AG04450 (cell line): Measurements from ENCODE around the gene TNP2. TPM values are rescaled to one million over a fixed set of nuclear protein-coding genes. Genes with fewer than 3 reads are reported as not detected.

Experiments used
- CTCF ChIA-PET: fragments of 300-600, 350-600 bp; formaldehyde crosslinking; extraction: SDS; loops from one replicate; lab custom pipeline; 2022; ENCODE audit warnings: antibody characterized with exemption, inconsistent platforms; lab: Charles Lee
- POLR2A ChIA-PET: fragments of 350-600 bp; formaldehyde crosslinking; extraction: SDS; loops from one replicate; lab custom pipeline; 2021; ENCODE audit warnings: antibody characterized with exemption, inconsistent platforms; lab: Yijun Ruan, JAX
- DNase-seq: peaks from one replicate; pipeline ENCODE4 v3.0.0-alpha.2; 2011; ENCODE audit warnings: low read depth, low spot score
- H3K27ac ChIP-seq: one replicate; pipeline ENCODE4 v1.5.1; 2012; ENCODE audit warnings: low read depth, low read length, control low read depth
- H3K27me3 ChIP-seq: one replicate; pipeline ENCODE4 v1.6.0; 2012; ENCODE audit warnings: low read length; ENCODE audit not compliant: control insufficient read depth, insufficient read depth
- H3K4me3 ChIP-seq: 2 replicates; pipeline ENCODE4 v1.5.1; 2011; ENCODE audit warnings: mild to moderate bottlenecking, low read depth, low read length, control low read depth
- H3K9me3 ChIP-seq: 2 replicates; pipeline ENCODE4 v1.5.1; 2012; ENCODE audit warnings: low read length; ENCODE audit not compliant: control insufficient read depth, insufficient read depth
- polyA plus RNA-seq: library from polyadenylated mRNA; depleted of rRNA; stranded (reverse); fragments of >200 nt; gene quantifications from 2 replicates; pipeline ENCODE4 v1.2.3, GENCODE V29; 2011
- TF ChIP-seq, protein P1 (sequence below): IDR thresholded peaks from 2 replicates; pipeline ENCODE4 v1.5.1; 2011; ENCODE audit warnings: low read depth, low read length, control low read depth, inconsistent platforms

The TNP2 gene
- polyA plus RNA-seq, 1 experiment = not detected

DNA sequence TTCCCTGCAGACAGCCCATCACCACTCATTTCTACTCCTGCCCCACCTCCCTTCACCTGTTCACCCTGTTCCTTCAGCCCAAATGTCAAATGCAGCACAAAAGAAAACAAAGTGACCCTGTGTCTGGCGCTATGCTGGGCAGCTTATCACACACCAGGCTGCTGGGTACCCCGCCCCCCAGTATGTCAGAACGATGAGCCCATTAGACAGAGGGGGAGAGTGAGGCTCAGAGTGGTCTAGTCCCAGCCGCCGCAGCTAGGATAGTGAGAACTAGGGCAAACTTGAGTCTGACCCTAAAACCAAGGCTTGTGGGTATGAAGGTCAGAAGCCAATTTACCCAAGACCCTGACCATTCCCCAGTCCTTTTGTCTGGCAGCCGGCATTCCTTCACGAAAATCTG is 4.0 kb downstream of the TNP2 start:
- no peak overlapping the region for H3K4me3 ChIP-seq
- no peaks in the 10 kb centered on the region for H3K9me3 ChIP-seq
- ChIA-PET POLR2A (interaction anchor here (1.5 kb wide), 1 partner anchor 9 kb away, joined by 3 read pairs; the partner anchor contains the start of gene SOCS1), CTCF (no interaction called here)
- no peak overlapping the region for H3K27ac ChIP-seq
- DNase-seq = no peak
- TF ChIP-seq, protein P1, sequence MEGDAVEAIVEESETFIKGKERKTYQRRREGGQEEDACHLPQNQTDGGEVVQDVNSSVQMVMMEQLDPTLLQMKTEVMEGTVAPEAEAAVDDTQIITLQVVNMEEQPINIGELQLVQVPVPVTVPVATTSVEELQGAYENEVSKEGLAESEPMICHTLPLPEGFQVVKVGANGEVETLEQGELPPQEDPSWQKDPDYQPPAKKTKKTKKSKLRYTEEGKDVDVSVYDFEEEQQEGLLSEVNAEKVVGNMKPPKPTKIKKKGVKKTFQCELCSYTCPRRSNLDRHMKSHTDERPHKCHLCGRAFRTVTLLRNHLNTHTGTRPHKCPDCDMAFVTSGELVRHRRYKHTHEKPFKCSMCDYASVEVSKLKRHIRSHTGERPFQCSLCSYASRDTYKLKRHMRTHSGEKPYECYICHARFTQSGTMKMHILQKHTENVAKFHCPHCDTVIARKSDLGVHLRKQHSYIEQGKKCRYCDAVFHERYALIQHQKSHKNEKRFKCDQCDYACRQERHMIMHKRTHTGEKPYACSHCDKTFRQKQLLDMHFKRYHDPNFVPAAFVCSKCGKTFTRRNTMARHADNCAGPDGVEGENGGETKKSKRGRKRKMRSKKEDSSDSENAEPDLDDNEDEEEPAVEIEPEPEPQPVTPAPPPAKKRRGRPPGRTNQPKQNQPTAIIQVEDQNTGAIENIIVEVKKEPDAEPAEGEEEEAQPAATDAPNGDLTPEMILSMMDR = no peak
- peaks cover 15% of the 10 kb centered on the region for H3K27me3 ChIP-seq

DNA sequence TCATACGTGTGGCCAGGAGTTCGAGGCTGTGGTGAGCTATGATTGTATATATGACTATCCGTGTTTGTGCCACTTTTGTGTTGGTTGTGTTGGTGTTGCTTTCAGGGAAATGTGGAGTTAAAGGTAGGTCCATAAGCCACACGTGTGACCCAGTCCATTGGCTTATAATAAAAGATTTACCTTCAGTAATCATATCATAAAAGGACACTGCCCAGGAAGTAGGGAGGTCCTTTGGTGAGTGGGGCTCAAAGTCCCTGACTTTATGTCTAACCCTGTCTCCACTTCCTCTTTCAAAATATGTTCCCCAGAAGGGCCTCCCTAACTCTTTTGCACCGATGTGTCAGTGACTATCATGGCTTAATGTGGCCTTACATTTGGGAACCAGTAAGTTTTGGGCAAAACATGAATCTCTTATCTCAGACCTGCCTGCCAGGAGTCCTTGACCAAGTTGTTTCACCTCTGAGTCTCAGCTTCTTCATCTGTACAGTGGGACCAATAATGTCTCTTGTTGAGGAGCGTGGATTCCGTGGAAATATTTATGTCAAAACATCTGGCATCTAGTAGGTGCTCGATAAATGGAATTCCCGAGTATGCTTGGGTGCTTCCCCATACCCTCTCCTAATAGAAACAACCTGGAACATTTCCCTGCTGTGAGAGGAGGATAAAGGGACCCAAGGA is 4.8 kb downstream of the TNP2 start:
- POLR2A ChIA-PET = interaction anchor here (1.5 kb wide), 1 partner anchor 8 kb away, joined by 3 read pairs; the partner anchor contains the start of gene SOCS1

DNA sequence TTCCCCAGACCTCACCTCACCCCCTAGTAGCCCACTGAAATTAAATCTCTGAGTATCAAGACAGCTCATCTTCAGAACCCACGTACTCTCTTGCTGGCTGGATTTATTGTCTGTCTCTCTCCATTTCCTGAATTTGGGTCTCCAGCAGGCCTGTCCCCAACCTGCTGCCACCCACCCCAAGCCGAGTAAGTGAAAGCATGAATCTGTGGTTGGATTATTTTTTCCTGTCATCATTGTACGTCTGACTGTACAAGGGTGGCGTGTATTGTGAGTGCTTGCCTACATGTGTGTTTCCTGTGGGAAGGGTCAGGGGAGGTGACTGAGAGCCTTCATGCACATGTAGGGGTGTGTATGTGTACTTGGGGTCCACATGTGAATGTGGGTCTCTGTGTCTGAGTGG is 5.4 kb downstream of the TNP2 start:
- Histone ChIP-seq H3K27ac (no peak overlapping the region), H3K27me3 (peaks cover 13% of the 10 kb centered on the region), H3K4me3 (no peak overlapping the region), H3K9me3 (no peaks in the 10 kb centered on the region)
- ChIA-PET POLR2A (interaction anchor here (1.5 kb wide), 1 partner anchor 8 kb away, joined by 3 read pairs; the partner anchor contains the start of gene SOCS1), CTCF (no interaction called here)
- DNase-seq = no peak
- TF ChIP-seq, protein P1 = no peak

More for the DNA sequence above, 4.8 kb downstream of the TNP2 start:
- no peaks in the 10 kb centered on the region for H3K9me3 ChIP-seq
- peaks cover 15% of the 10 kb centered on the region for H3K27me3 ChIP-seq
- no peak overlapping the region for H3K27ac ChIP-seq
- TF ChIP-seq, protein P1 = no peak
- CTCF ChIA-PET = no interaction called here
- H3K4me3 ChIP-seq = no peak overlapping the region
- no peak for DNase-seq

DNA sequence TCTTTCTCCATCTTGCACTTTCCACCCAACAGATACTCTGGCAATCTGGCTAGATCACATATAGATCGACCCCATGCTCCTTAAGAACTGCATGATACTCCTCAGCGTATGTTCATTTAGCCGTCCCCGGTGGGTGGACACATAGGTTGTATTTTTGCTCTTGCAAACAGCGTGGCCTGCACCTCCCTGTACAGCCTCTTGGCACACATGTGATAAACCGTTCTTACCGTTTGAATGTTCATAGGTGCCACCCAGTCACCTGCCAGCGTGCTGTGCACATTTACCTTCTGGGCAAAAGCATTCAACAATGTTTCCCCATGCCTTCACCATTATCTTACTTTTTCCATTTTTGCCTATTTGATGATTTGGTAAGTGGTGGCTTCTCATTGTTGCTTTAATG is 6.2 kb downstream of the TNP2 start:
- ChIA-PET POLR2A (no interaction called here), CTCF (no interaction called here)
- no peaks in the 10 kb centered on the region for H3K9me3 ChIP-seq
- H3K4me3 ChIP-seq = no peak overlapping the region
- H3K27me3 ChIP-seq = peaks cover 8% of the 10 kb centered on the region
- TF ChIP-seq, protein P1 = no peak
- DNase-seq = no peak
- H3K27ac ChIP-seq = no peak overlapping the region

DNA sequence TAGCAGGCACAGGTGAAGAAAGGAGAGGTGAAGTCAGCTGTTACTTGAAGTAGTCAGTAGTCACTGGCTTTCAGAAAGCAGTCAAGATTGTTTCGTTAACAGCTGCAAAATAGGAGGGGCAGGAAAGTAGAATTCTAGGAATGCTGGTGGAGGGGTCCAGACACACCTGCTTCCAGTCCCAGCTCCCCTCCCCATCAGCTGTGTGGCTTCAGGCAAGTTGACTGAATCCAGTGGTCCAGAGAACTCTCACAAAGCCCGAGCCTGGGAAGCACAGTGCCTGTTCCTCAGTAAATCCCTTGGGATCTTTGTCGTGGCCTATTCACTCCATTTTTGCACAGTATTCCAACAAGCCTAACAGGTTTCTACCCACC is 8.5 kb downstream of the TNP2 start:
- Histone ChIP-seq H3K27me3 (peaks cover 7% of the 10 kb centered on the region), H3K27ac (no peak overlapping the region), H3K9me3 (no peaks in the 10 kb centered on the region), H3K4me3 (no peak overlapping the region)
- POLR2A ChIA-PET = no interaction called here
- DNase-seq = no peak
- CTCF ChIA-PET = no interaction called here
- TF ChIP-seq, protein P1 = no peak
